Measurements from ENCODE around the gene CTSE.

The CTSE gene

GRCh38 chr1:205989786-205990185 lies 33.9 kb downstream of the CTSE start:
- no peak for DNase-seq

GRCh38 chr1:205988585-205988995 lies 35.1 kb downstream of the CTSE start:
- DNase-seq = no peak

- DNase-seq = no peak
Measured at GRCh38 chr1:205986861-205987260, 36.8 kb downstream of the CTSE start.

DNA sequence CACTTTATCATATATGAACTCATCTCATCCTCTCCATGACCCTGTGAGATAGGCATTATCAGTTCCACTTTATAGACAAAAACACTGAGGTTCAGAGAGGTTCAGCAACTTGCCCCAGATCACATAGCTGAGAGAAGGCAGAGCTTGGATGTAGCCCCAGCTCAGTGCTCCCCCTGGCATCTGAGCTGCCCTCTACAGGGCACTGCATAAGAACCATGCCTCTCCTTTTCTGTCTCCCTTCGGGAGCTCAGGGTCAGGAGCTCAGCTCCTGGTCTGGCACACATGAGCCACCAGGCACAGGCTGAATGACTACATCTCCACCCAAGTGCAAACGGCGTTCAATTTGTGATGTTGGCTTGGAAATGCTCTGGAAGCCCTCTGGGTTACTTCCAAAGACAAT lies 37.4 kb downstream of the CTSE start:
- DNase-seq = no peak

- no peak for DNase-seq
Measured at GRCh38 chr1:205985330-205986005, 38.2 kb downstream of the CTSE start.

DNA sequence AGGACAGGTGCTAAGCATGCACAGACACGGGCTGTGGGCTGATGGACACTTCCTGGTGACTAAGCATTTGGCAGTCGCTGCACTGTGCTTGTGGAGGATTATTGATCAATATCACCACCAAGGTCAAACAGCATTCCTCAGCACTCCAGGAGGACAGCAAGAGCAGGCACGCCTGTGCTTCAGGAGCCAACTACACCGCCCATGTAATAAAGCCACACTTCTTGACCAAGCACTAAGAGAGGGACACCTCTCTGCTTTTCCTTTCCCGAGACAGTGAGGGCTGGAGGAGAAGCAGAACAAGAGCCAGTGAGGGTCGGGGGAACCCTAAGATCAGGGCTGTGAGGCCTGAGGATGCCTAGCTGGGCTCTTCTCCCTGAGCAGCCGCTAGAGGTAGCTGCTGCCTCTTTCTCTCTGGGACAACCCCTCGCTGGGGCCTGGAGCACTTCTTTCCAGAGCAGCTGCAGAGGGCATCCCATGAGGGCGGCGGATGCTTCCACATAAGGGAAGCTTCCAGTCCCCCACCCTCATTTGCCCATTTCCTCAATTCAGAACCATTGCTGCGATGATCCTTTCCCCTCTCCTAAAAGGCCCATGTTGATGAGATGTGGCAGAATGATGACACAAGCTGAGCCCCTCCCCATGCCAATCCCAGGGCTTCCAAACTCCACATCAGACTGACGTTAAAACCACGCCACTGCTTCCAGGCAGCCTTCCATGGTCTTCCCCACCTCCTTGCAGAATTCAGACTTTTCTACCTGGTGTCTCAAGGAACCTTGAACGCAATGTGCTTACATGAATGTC lies 39.6 kb downstream of the CTSE start:
- DNase-seq = peak; percentile 34

DNA sequence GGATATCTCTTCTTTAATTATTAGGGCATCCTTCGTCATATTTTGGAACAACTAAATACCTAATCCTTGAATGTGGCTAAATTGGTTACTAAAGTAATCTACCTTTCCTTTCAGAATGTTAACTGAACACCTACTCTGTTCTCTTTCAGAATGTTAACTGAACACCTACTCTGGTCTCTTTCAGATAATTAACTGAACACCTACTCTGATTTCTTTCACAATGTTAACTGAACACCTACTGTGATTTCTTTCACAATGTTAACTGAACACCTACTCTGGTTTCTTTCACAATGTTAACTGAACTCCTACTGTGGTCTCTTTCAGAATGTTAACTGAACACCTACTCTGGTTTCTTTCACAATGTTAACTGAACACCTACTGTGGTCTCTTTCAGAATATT lies 42.4 kb downstream of the CTSE start:
- DNase-seq = no peak

GRCh38 chr1:205980237-205980870 lies 43.3 kb downstream of the CTSE start:
- DNase-seq = no peak

DNA sequence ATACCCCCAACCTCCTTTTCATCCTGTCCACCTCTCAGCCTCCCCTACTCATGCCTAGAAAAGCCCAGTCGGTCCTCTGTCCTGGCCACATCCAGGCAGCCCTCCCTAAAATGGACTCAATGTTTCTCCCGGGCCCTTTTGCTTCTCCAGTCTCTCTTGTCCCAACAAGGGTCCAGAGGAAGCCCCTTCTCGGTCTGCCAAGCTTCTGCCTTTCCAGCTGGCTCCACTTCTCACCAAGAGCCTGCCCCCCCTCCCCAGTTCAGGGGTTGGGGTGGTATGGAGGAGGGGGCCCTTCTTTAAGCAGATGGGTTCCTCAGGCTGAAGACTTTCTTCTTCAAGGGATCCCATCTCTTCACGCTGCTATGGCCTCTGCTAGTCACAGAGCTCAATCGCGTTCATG lies 44.4 kb downstream of the CTSE start:
- no peak for DNase-seq

- no peak for DNase-seq
Measured at GRCh38 chr1:205978676-205979075, 45.0 kb downstream of the CTSE start.

- peak; percentile 81 for DNase-seq
Measured at GRCh38 chr1:205977402-205978014, 46.2 kb downstream of the CTSE start.

GRCh38 chr1:205976708-205977401 lies 46.8 kb downstream of the CTSE start:
- DNase-seq = no peak

DNA sequence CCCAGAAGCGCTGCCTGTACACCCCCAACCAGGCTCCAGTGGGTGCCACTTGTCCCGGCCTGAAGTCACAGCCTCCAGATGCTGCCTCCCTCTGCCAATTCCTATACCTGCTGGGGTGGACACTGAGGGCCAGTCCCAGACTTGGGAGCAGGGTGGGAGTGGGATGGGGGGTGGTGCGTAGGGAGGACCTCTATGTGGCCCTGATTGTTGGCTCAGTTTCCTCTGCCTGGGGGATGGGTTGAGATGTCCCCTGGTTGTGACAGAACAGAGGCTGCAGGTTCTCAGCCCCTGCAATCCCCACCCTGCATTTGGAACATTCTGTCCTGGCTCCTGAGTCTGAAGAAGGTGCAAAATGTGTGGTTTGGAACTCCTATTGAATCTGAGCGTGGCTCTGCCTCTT lies 47.7 kb downstream of the CTSE start:
- DNase-seq = no peak

DNA sequence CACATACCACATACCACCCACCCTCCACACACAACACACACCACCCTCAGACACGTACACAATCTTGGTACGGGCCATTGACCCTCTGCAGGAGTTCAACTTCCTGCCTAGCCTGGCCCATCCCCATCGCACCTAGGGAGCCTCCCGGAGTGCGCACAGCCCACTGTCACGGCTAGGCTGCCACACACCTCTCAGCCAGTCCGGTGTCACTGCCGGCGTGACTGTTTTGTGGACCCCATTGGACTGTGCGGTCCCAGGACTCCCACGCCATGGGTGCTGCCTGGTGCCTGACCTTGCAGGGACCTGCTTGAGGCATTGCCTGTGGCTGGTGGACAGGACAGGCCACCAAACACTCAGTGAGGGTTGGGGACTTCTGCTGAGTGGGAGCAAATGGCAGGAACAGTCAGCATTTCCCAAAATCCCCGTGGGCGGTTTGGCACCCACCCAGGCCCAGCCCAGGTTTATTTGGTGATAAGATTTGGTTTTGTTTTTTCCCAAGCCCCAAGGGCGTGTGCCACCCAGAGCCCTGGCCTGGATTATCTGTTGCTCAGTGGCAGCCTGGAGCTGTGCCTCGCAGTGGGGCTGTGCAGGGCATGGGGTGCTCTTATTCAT lies 48.2 kb downstream of the CTSE start:
- no peak for DNase-seq

GRCh38 chr1:205974712-205975111 lies 49.0 kb downstream of the CTSE start:
- no peak for DNase-seq

- no peak for DNase-seq
Measured at GRCh38 chr1:205973377-205974232, 50.1 kb downstream of the CTSE start.

DNA sequence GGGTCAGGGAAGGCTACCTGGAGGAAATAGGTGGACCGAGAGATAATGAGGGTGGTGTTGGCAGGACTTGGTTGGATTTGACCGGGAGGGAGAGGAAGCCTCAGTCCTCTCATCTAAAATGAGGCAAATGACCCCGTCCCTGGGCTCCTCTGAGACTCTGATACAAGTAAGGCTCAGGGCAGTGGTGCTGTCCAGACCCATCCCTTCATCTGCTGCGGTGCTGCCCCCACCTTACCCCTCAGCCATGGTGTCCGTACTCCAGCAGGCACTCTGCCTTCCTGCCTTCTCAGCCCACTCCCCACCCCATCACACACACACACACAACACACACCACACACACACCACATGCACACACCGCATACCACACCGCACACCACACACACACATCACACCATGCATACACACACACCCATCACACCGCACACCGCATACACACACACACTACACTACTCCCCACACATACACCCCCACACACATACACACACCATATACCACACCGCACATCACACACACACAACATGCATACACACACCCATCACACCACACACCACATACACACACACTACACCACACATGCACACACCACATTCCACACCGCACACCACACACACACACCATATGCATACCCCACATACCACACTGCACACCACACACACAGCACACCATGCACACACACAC lies 51.1 kb downstream of the CTSE start:
- no peak for DNase-seq

DNA sequence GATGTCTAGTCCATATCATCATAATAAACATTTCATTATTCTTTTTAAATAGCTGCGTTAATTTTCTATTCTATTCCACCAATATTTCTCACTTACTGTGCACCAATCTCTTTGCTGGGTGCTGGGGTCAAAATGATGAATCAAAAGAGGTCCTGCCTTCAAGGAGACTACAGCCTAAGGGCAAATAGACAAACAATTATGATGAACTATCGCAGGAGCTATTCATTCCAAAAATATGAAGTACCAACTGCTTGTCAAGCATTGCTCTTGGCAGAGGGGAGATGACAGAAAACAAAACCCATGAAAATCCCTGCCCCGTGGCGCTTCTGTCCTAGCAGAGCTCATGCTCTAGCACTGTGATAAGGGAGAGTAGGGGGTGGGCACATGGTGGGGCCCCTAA lies 51.6 kb downstream of the CTSE start:
- no peak for DNase-seq

DNA sequence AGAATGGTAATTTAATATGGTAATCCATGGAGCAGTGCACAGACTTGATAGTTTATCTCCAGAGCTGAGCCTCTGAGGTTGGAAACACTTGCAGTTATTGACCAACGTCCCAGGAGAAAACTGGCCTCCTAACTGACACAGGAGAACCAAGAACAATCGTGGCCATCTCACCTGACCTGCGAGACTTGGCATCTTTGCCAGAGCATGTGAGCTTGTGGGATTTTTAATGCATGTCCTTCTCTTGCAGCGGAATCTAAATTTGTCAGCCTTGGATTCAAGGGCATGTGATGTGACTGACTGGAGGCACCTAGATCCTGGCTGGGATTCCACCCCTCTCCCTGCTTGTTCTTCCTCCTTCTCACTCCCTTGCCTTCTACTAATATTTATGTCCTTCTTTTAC lies 52.6 kb downstream of the CTSE start:
- DNase-seq = no peak

- DNase-seq = no peak
Measured at GRCh38 chr1:205970486-205970885, 53.2 kb downstream of the CTSE start.

DNA sequence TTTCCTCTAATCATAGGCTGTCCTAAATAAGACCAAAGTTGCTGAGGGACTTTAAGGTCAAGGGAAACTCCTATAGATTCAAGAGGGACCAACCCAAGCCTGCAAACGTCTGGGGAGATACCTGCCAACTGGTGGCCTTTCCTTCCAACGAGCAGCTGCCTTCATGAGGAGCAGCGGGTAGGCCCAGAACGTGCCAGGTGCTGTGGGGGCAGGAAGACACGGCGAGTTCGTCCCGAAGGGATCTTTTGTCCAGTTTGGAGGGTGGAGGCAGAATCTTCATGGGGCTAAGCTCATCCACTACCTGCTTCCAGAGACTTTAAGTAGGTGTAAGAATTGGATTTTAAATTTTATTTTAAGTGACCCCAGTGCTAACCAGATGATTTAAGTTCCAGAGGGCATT lies 54.5 kb downstream of the CTSE start:
- no peak for DNase-seq
